Mesenchymal stem cell (in vitro differentiated cells and primary cell): ENCODE data around the gene PDGFD.

Source experiments
- DNase-seq: peaks from one replicate; pipeline ENCODE4 v3.0.0-alpha.2; 2013
- H2AFZ ChIP-seq: one replicate; pipeline ENCODE4 v1.6.1; 2013; ENCODE audit warnings: low read depth, mild to moderate bottlenecking, control low read depth, inconsistent platforms, low read length, moderate library complexity
- H2AK5ac ChIP-seq: 2 replicates; pipeline ENCODE4 v1.6.1; 2013; ENCODE audit warnings: low read length, moderate library complexity, mild to moderate bottlenecking, inconsistent platforms; ENCODE audit not compliant: severe bottlenecking
- H2BK120ac ChIP-seq: one replicate; pipeline ENCODE4 v1.6.1; 2013; ENCODE audit warnings: low read depth, mild to moderate bottlenecking, inconsistent platforms, low read length, moderate library complexity
- H2BK12ac ChIP-seq, 2 experiments: one replicate each; pipeline ENCODE4 v1.6.1; 2013; ENCODE audit warnings: inconsistent platforms in 2 of 2, low read length in 2 of 2, mild to moderate bottlenecking in 2 of 2, moderate library complexity in 2 of 2, control low read depth in 1 of 2
- H2BK15ac ChIP-seq: one replicate; pipeline ENCODE4 v1.6.1; 2013; ENCODE audit warnings: mild to moderate bottlenecking, low read depth, inconsistent platforms; ENCODE audit not compliant: poor library complexity, severe bottlenecking
- H2BK5ac ChIP-seq: 2 replicates; pipeline ENCODE4 v1.6.1; 2013; ENCODE audit warnings: low read depth, mild to moderate bottlenecking, low read length, control low read depth, inconsistent platforms; ENCODE audit not compliant: poor library complexity, severe bottlenecking
- H3K14ac ChIP-seq, 2 experiments: one replicate each; pipeline ENCODE4 v1.6.1; 2013; ENCODE audit warnings: inconsistent platforms in 2 of 2, low read length in 2 of 2, control low read depth in 1 of 2, mild to moderate bottlenecking in 1 of 2, moderate library complexity in 1 of 2
- H3K18ac ChIP-seq, 2 experiments: one replicate each; pipeline ENCODE4 v1.6.1; 2013; ENCODE audit warnings: inconsistent platforms in 2 of 2, low read length in 2 of 2, control low read depth in 1 of 2, low read depth in 1 of 2, mild to moderate bottlenecking in 1 of 2
- H3K23ac ChIP-seq, 2 experiments: one replicate each; pipeline ENCODE4 v1.6.1; 2013; ENCODE audit warnings: inconsistent platforms in 2 of 2, low read length in 2 of 2, mild to moderate bottlenecking in 2 of 2, moderate library complexity in 2 of 2, control low read depth in 1 of 2
- H3K27ac ChIP-seq: 2 replicates; pipeline ENCODE4 v1.5.1; 2013; ENCODE audit warnings: mild to moderate bottlenecking, moderate library complexity, low read length, control low read depth, inconsistent platforms; ENCODE audit not compliant: poor library complexity, severe bottlenecking
- H3K27me3 ChIP-seq, 2 experiments: 2 replicates each; pipeline versions ENCODE4 v1.6.1 to v1.7.0; 2013; ENCODE audit warnings: low read length in 2 of 2, mild to moderate bottlenecking in 2 of 2, moderate library complexity in 2 of 2, control low read depth in 1 of 2, inconsistent platforms in 1 of 2; ENCODE audit not compliant: control insufficient read depth in 1 of 2, insufficient read depth in 1 of 2
- H3K36me3 ChIP-seq, 2 experiments: 2 replicates each; pipeline versions ENCODE4 v1.6.1 to v1.7.0; 2013; ENCODE audit warnings: low read length in 2 of 2, control low read depth in 1 of 2, inconsistent platforms in 1 of 2, low read depth in 1 of 2, mild to moderate bottlenecking in 1 of 2; ENCODE audit not compliant: insufficient read depth in 2 of 2, control insufficient read depth in 1 of 2
- H3K4ac ChIP-seq, 2 experiments: one replicate each; pipeline ENCODE4 v1.6.1; 2013; ENCODE audit warnings: inconsistent platforms in 2 of 2, low read length in 2 of 2, mild to moderate bottlenecking in 2 of 2, moderate library complexity in 2 of 2, control low read depth in 1 of 2, low read depth in 1 of 2
- H3K4me1 ChIP-seq: 2 replicates; pipeline ENCODE4 v1.6.1; 2013; ENCODE audit warnings: low read depth, low read length, control low read depth; ENCODE audit not compliant: control insufficient read depth, insufficient read depth
- H3K4me2 ChIP-seq: 2 replicates; pipeline ENCODE4 v1.6.1; 2013; ENCODE audit warnings: low read length, mild to moderate bottlenecking, inconsistent platforms; ENCODE audit not compliant: poor library complexity, severe bottlenecking
- H3K4me3 ChIP-seq, 2 experiments: 2 replicates each; pipeline versions ENCODE4 v1.5.1 to v1.7.0; 2013; ENCODE audit warnings: low read length in 2 of 2, mild to moderate bottlenecking in 2 of 2, control low read depth in 1 of 2, low read depth in 1 of 2; ENCODE audit not compliant: insufficient read depth in 1 of 2
- H3K79me1 ChIP-seq: replicated peaks from 2 replicates; pipeline ENCODE4 v1.6.1; 2013; ENCODE audit warnings: mild to moderate bottlenecking, control low read depth, low read length, inconsistent platforms; ENCODE audit not compliant: poor library complexity, severe bottlenecking
- H3K9ac ChIP-seq: 2 replicates; pipeline ENCODE4 v1.7.0; 2013; ENCODE audit warnings: mild to moderate bottlenecking, low read length, moderate library complexity
- H3K9me3 ChIP-seq: 2 replicates; pipeline ENCODE4 v1.7.0; 2013; ENCODE audit warnings: mild to moderate bottlenecking, low read length; ENCODE audit not compliant: control insufficient read depth
- H4K8ac ChIP-seq: one replicate; pipeline ENCODE4 v1.6.1; 2013; ENCODE audit warnings: inconsistent platforms, mild to moderate bottlenecking, low read length, moderate library complexity
- H4K91ac ChIP-seq: one replicate; pipeline ENCODE4 v1.6.1; 2013; ENCODE audit warnings: mild to moderate bottlenecking, low read length, inconsistent platforms
- WGBS: methylation state at CpG from one replicate; pipeline ENCODE4 v1.1.7; 2013; ENCODE audit warnings: mixed read lengths; 5-methylcytosine and 5-hydroxymethylcytosine counted together

The PDGFD gene

DNA sequence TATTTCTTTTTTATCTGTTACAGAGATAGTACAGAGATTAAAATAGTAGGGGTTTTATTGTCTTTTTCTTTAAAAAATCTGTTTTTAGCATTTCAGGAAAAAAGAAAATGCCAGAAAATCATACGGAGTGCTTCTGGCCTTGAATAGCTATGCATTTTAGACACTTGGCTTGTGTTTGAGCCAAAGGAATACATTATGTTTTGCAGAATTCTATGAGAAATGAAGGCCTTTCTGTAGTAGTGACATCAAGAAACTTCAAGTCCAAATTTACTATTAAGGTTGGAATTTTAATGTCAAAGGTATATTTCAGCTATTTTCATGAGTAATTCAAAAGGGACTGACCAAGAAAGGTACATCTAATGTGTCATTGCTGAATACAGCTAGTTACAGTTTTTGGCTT, 183.8 kb downstream of the PDGFD start:
- no peaks in the 10 kb centered on the region for H3K36me3 ChIP-seq

DNA sequence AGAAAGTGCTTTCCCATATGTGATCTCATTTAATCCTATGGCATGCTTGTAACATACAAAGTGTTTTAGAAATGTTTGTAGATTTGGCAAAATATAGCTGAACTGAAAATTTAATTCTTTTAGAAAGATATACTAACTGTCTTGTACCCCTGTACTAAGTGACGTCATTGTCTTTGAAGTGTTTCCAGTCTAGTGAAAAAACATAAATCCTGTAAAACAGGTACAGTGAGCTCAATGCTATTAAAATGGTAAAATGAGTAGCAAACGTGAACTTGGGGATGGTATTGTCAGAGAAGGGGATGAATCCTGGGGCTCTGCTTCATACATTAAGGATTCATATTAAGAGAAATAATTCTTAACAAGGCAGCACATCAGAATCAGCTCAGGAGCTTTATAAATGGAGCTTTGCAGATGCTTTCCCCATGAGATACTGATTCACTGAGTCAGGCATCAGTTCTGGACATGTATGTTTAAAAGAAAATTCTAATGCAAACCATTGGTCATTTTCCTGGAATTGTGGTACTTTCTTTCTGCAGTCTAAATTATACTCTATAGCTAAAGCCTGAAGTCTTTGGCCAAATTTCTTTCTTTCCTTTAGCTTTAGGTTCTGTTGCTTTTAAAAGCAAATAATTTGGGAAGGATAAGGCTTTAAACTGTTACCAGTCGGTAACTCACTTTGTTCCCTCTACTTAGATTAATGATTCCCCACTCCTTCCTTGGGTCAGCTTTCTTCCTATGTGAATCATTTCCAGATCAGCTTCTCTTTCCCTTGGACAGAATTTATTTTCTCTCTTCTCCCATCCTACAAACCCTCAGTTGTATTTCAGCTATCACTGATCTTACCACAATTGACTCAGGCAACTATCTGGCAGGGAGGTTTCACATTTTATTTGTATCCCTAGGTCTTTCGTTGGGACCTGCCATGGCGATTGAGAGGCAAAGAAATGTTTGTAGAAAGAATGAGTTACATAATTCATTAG, 185.0 kb downstream of the PDGFD start:
- no peak for DNase-seq
- 91% methylated on average over 5 of the region's 5 CpGs for WGBS
- H3K4me2 ChIP-seq, result no peak overlapping the region
- peak overlapping the region; percentile 78 for H3K27ac ChIP-seq
- no peak overlapping the region for H4K8ac ChIP-seq
- H3K4ac ChIP-seq, result no peak overlapping the region
- H2BK5ac ChIP-seq, result no peak overlapping the region
- no peak overlapping the region for H2BK12ac ChIP-seq
- no peak overlapping the region for H3K4me3 ChIP-seq
- no peak overlapping the region for H3K23ac ChIP-seq
- no peak overlapping the region for H3K18ac ChIP-seq
- no peaks in the 10 kb centered on the region for H3K4me1 ChIP-seq
- H3K9me3 ChIP-seq, result no peaks in the 10 kb centered on the region
- no peaks in the 10 kb centered on the region for H3K79me1 ChIP-seq
- no peak overlapping the region for H4K91ac ChIP-seq
- H3K27me3 ChIP-seq, result no peaks in the 10 kb centered on the region
- no peak overlapping the region for H2BK120ac ChIP-seq
- H3K36me3 ChIP-seq, result no peaks in the 10 kb centered on the region
- H3K9ac ChIP-seq, result peak overlapping the region; percentile 6
- H2AFZ ChIP-seq, result no peak overlapping the region
- H2AK5ac ChIP-seq, result no peak overlapping the region
- H2BK15ac ChIP-seq, result no peak overlapping the region
- no peak overlapping the region for H3K14ac ChIP-seq

More for the DNA sequence above, 183.8 kb downstream of the PDGFD start:
- no peaks in the 10 kb centered on the region for H3K9me3 ChIP-seq
- H4K8ac ChIP-seq, result no peak overlapping the region
- no peak overlapping the region for H3K9ac ChIP-seq
- H2BK5ac ChIP-seq, result no peak overlapping the region
- no peak overlapping the region for H3K18ac ChIP-seq
- no peak overlapping the region for H2AK5ac ChIP-seq
- no peak overlapping the region for H3K4me3 ChIP-seq
- 97% methylated on average over 1 of the region's 1 CpG for WGBS
- no peak for DNase-seq
- H3K14ac ChIP-seq, result no peak overlapping the region
- H3K4ac ChIP-seq, result no peak overlapping the region
- H4K91ac ChIP-seq, result no peak overlapping the region
- H2BK12ac ChIP-seq, result no peak overlapping the region
- no peak overlapping the region for H3K23ac ChIP-seq
- no peak overlapping the region for H2BK15ac ChIP-seq
- no peak overlapping the region for H3K4me2 ChIP-seq
- H2BK120ac ChIP-seq, result no peak overlapping the region
- no peak overlapping the region for H2AFZ ChIP-seq
- H3K4me1 ChIP-seq, result no peaks in the 10 kb centered on the region
- H3K27me3 ChIP-seq, result no peaks in the 10 kb centered on the region
- H3K79me1 ChIP-seq, result no peaks in the 10 kb centered on the region
- no peak overlapping the region for H3K27ac ChIP-seq

DNA sequence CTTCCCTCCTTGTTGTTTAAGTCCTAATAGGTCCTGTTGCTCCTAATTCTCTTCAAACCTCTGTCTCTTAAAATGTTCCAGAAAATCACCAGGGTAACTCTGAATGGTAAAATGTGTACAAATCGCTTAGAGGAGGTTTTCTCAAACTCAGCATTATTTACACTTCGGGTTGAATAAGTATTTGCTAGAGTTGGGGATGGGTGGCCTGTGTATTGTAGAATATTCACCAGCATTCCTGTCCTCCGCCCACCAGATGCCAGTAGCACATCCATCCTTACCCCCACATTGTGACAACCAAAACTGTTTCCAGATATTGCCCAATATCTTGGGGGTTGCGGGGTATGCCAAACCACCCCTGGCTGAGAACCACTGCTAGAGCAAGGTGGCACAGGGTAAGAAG, 191.9 kb downstream of the PDGFD start:
- H3K4me3 ChIP-seq, result no peak overlapping the region
- H4K91ac ChIP-seq, result no peak overlapping the region

DNA sequence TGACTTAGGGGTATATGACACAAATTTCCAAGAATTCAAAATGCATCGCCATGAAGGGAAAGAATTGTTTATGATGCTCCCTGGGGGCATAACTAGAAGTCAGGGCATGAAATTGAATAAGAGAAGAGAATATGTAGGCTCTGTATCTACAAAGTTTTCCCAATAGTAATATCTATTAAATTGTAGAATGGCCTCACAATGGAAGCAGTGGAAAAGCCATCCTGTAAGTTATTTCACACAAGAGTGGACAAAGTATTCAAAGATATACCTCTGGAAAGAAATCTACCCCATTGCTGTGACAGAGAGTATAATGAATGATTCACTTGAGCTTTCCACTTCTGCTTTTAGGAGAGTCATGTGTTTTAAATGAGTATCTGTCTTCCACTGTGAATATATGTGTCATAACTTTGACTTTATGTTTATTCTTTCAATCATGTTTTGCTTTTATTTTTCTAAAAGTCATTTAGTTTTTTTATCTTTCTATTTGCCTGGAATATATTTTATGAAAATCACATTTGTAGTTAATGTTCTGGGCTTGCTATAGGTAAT, 193.2 kb downstream of the PDGFD start:
- no peak for DNase-seq
- no peak overlapping the region for H4K91ac ChIP-seq
- no peak overlapping the region for H2BK5ac ChIP-seq
- no peak overlapping the region for H3K14ac ChIP-seq
- no peaks in the 10 kb centered on the region for H3K79me1 ChIP-seq
- no peak overlapping the region for H2BK120ac ChIP-seq
- H3K27ac ChIP-seq, result no peak overlapping the region
- no peak overlapping the region for H2AFZ ChIP-seq
- no peaks in the 10 kb centered on the region for H3K9me3 ChIP-seq
- WGBS, result 92% methylated on average over 1 of the region's 1 CpG
- no peak overlapping the region for H2BK15ac ChIP-seq
- no peak overlapping the region for H3K18ac ChIP-seq
- no peak overlapping the region for H2AK5ac ChIP-seq
- H3K23ac ChIP-seq, result no peak overlapping the region
- H3K36me3 ChIP-seq, result no peaks in the 10 kb centered on the region
- H3K4me1 ChIP-seq, result no peaks in the 10 kb centered on the region
- H3K4ac ChIP-seq, result no peak overlapping the region
- peak overlapping the region; percentile 2 for H3K9ac ChIP-seq
- H2BK12ac ChIP-seq, result no peak overlapping the region
- H4K8ac ChIP-seq, result no peak overlapping the region
- H3K4me3 ChIP-seq, result no peak overlapping the region
- no peak overlapping the region for H3K4me2 ChIP-seq
- H3K27me3 ChIP-seq, result no peaks in the 10 kb centered on the region

More for the DNA sequence above, 191.9 kb downstream of the PDGFD start:
- H2BK12ac ChIP-seq, result no peak overlapping the region
- no peaks in the 10 kb centered on the region for H3K36me3 ChIP-seq
- H2AK5ac ChIP-seq, result no peak overlapping the region
- H2BK15ac ChIP-seq, result no peak overlapping the region
- no peak overlapping the region for H4K8ac ChIP-seq
- no peak overlapping the region for H2BK120ac ChIP-seq
- DNase-seq, result no peak
- no peaks in the 10 kb centered on the region for H3K4me1 ChIP-seq
- 93% methylated on average over 2 of the region's 4 CpGs for WGBS
- no peak overlapping the region for H3K14ac ChIP-seq
- no peak overlapping the region for H3K27ac ChIP-seq
- H3K4me2 ChIP-seq, result no peak overlapping the region
- no peak overlapping the region for H2BK5ac ChIP-seq
- no peak overlapping the region for H3K9ac ChIP-seq
- H3K79me1 ChIP-seq, result no peaks in the 10 kb centered on the region
- H3K18ac ChIP-seq, result no peak overlapping the region
- no peaks in the 10 kb centered on the region for H3K27me3 ChIP-seq
- H2AFZ ChIP-seq, result no peak overlapping the region
- no peak overlapping the region for H3K4ac ChIP-seq
- no peak overlapping the region for H3K23ac ChIP-seq
- no peaks in the 10 kb centered on the region for H3K9me3 ChIP-seq
